SH-SY5Y (cell line): ENCODE measurements around the gene ZSCAN30.

Experiments
- GATA2 ChIP-seq: IDR thresholded peaks from 2 replicates; pipeline ENCODE4 v1.6.1; 2011; ENCODE audit warnings: mild to moderate bottlenecking, low read depth, low read length
- GATA3 ChIP-seq: IDR thresholded peaks from 2 replicates; pipeline ENCODE4 v1.6.1; 2011; ENCODE audit warnings: low read depth, mild to moderate bottlenecking, low read length, moderate library complexity

DNA sequence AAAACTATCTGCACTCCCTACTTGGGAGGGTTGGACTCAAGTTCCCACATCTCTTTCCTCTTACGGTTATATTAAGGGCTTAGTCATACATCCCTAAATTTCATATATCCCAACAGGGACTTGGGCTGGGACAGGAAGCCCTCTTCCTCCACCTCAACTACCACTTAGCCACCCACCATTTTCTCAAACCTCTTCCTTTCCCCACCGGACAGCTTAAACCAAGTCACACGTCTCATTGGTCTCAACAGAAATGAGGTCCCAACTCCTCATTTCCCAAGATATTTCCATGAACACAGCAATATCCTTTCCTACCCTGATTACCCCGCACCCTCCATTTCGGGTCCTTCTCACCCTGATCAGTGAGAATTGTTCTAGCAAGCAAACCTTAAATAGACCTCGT is 736 bp downstream of the ZSCAN30 start:
- TF ChIP-seq GATA2 (no peak), GATA3 (no peak)
